Neural progenitor cell (in vitro differentiated cells): ENCODE measurements around the gene MAP4K5.

Experiments
- EZH2 ChIP-seq: fragments of 200-600 bp; sonication (generic); IDR thresholded peaks from 2 replicates; pipeline ENCODE4 v1.6.1; 2017; ENCODE audit warnings: antibody characterized with exemption, mild to moderate bottlenecking, moderate library complexity
- TF ChIP-seq, protein P1 (sequence below): fragments of 200-600 bp; sonication (generic); IDR thresholded peaks from 2 replicates; pipeline ENCODE4 v1.5.1; 2017; ENCODE audit warnings: antibody characterized with exemption, mild to moderate bottlenecking

DNA sequence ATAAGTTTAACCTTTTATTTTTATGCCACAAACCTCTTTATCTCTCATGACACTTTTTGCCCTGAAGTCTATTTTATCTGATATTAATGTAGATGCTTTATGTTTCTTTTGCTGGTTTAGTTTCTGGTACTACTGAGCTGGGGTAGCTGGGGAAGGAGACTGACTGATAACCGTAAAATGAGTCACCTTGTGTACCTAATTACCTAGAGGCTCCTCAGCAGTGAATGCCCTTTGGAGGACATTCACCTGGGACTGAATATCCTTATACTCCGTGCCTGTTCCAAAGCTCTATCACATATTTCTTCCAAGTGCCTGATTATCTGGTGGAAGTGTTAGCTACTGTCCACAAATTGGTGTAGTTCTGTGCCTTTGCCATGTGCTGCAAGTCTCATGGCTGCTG lies 41.5 kb upstream of the MAP4K5 start:
- no peak for TF ChIP-seq EZH2
- TF ChIP-seq, protein P1, sequence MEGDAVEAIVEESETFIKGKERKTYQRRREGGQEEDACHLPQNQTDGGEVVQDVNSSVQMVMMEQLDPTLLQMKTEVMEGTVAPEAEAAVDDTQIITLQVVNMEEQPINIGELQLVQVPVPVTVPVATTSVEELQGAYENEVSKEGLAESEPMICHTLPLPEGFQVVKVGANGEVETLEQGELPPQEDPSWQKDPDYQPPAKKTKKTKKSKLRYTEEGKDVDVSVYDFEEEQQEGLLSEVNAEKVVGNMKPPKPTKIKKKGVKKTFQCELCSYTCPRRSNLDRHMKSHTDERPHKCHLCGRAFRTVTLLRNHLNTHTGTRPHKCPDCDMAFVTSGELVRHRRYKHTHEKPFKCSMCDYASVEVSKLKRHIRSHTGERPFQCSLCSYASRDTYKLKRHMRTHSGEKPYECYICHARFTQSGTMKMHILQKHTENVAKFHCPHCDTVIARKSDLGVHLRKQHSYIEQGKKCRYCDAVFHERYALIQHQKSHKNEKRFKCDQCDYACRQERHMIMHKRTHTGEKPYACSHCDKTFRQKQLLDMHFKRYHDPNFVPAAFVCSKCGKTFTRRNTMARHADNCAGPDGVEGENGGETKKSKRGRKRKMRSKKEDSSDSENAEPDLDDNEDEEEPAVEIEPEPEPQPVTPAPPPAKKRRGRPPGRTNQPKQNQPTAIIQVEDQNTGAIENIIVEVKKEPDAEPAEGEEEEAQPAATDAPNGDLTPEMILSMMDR: no peak
